Neural cell (in vitro differentiated cells): Measurements from ENCODE around the gene MTRF1. TPM values are rescaled to one million over a fixed set of nuclear protein-coding genes. Genes with fewer than 3 reads are reported as not detected.

Experiments used
- H2AFZ ChIP-seq: fragments of 200-600, 300-800 bp; sonication (generic), shearing (Covaris generic); 2 replicates; pipeline ENCODE4 v1.6.0; 2014; ENCODE audit warnings: low read depth, mild to moderate bottlenecking, antibody characterized with exemption, low read length, moderate library complexity
- H3F3A ChIP-seq: fragments of 200-600 bp; shearing (Covaris generic); 2 replicates; pipeline ENCODE4 v1.6.1; 2016; ENCODE audit warnings: mild to moderate bottlenecking, moderate library complexity, mixed read lengths, antibody characterized with exemption, low read length; ENCODE audit not compliant: insufficient read depth, poor library complexity, severe bottlenecking
- H3K27ac ChIP-seq: fragments of 200-600, 300-800 bp; sonication (generic), shearing (Covaris generic); 2 replicates; pipeline ENCODE4 v1.5.1; 2014; ENCODE audit warnings: mild to moderate bottlenecking, low read length, moderate library complexity
- H3K27me3 ChIP-seq: fragments of 300-800, 200-600 bp; sonication (generic), shearing (Covaris generic); 2 replicates; pipeline ENCODE4 v1.6.0; 2014; ENCODE audit warnings: mild to moderate bottlenecking, low read depth, low read length, moderate library complexity; ENCODE audit not compliant: insufficient read depth
- H3K36me3 ChIP-seq: fragments of 300-800, 200-600 bp; sonication (generic), shearing (Covaris generic); 2 replicates; pipeline ENCODE4 v1.5.1; 2014; ENCODE audit warnings: mild to moderate bottlenecking, antibody characterized with exemption, low read length, moderate library complexity; ENCODE audit not compliant: insufficient read depth
- H3K4me2 ChIP-seq: fragments of 300-800, 200-600 bp; sonication (generic), shearing (Covaris generic); 2 replicates; pipeline ENCODE4 v1.6.0; 2014; ENCODE audit warnings: mild to moderate bottlenecking, low read length
- H3K4me3 ChIP-seq: fragments of 300-800, 200-600 bp; sonication (generic), shearing (Covaris generic); 2 replicates; pipeline ENCODE4 v1.5.1; 2014; ENCODE audit warnings: mild to moderate bottlenecking, low read length, moderate library complexity
- H3K79me2 ChIP-seq: fragments of 200-600 bp; shearing (Covaris generic); replicated peaks from 2 replicates; pipeline ENCODE4 v1.6.0; 2014; ENCODE audit warnings: mild to moderate bottlenecking, low read length, moderate library complexity; ENCODE audit not compliant: insufficient read depth
- H3K9ac ChIP-seq: fragments of 300-800, 200-600 bp; sonication (generic), shearing (Covaris generic); 2 replicates; pipeline ENCODE4 v1.6.1; 2016; ENCODE audit warnings: mild to moderate bottlenecking, low read length, mixed read lengths
- H3K9me2 ChIP-seq: fragments of 200-600 bp; shearing (Covaris generic); 2 replicates; pipeline ENCODE4 v1.6.1; 2016; ENCODE audit warnings: mild to moderate bottlenecking, low read length, mixed read lengths; ENCODE audit not compliant: insufficient read depth
- H3K9me3 ChIP-seq: fragments of 200-600, 300-800 bp; sonication (generic), shearing (Covaris generic); 2 replicates; pipeline ENCODE4 v1.6.1; 2016; ENCODE audit warnings: mild to moderate bottlenecking, mixed run types, low read length, moderate library complexity, mixed read lengths
- H4K20me1 ChIP-seq: fragments of 200-600 bp; shearing (Covaris generic); 2 replicates; pipeline ENCODE4 v1.6.1; 2016; ENCODE audit warnings: mild to moderate bottlenecking, mixed run types; ENCODE audit not compliant: insufficient read depth
- CTCF ChIP-seq: fragments of 450-650 bp; IDR thresholded peaks from 2 replicates; pipeline ENCODE4 v1.5.1; 2014; ENCODE audit warnings: antibody characterized with exemption, mild to moderate bottlenecking, moderate library complexity; ENCODE audit not compliant: poor library complexity, severe bottlenecking
- EP300 ChIP-seq: fragments of 450-650 bp; conservative IDR thresholded peaks from 2 replicates; pipeline ENCODE4 v1.6.1; 2014; ENCODE audit warnings: antibody characterized with exemption, mild to moderate bottlenecking, moderate library complexity; ENCODE audit not compliant: poor library complexity, severe bottlenecking
- EZH2 ChIP-seq: fragments of 200-600, 300-800 bp; shearing (Covaris generic), sonication (generic); IDR thresholded peaks from 2 replicates; pipeline ENCODE4 v1.6.1; 2014; ENCODE audit warnings: antibody characterized with exemption, low read length, borderline replicate concordance, mild to moderate bottlenecking; ENCODE audit not compliant: insufficient read depth, poor library complexity, severe bottlenecking
- MXI1 ChIP-seq: fragments of 450-650 bp; conservative IDR thresholded peaks from 2 replicates; pipeline ENCODE4 v1.6.1; 2014; ENCODE audit warnings: antibody characterized with exemption, mild to moderate bottlenecking; ENCODE audit not compliant: poor library complexity, severe bottlenecking
- POLR2AphosphoS5 ChIP-seq: IDR thresholded peaks from 2 replicates; pipeline ENCODE4 v1.6.1; 2012
- RAD21 ChIP-seq: fragments of 450-650 bp; conservative IDR thresholded peaks from 2 replicates; pipeline ENCODE4 v1.6.1; 2014; ENCODE audit warnings: antibody characterized with exemption, mild to moderate bottlenecking, moderate library complexity
- SMC3 ChIP-seq: fragments of 450-650 bp; conservative IDR thresholded peaks from 2 replicates; pipeline ENCODE4 v1.6.1; 2014; ENCODE audit warnings: antibody characterized with exemption, mild to moderate bottlenecking, moderate library complexity; ENCODE audit not compliant: poor library complexity
- TAF1 ChIP-seq: IDR thresholded peaks from 2 replicates; pipeline ENCODE4 v1.6.1; 2012; ENCODE audit warnings: low read depth
- polyA plus RNA-seq: library from polyadenylated mRNA; depleted of rRNA; stranded (reverse); fragments of >200 nt; gene quantifications from 2 replicates; pipeline ENCODE4 v1.2.3, GENCODE V29; 2014
- TF ChIP-seq, protein P1 (sequence below): IDR thresholded peaks from 2 replicates; pipeline ENCODE4 v1.6.1; 2012; ENCODE audit warnings: borderline replicate concordance

Gene MTRF1
- polyA plus RNA-seq, 1 donor from 2014 or later = 15.7 TPM

GRCh38 chr13:41294914-41295313 is 31.5 kb upstream of the MTRF1 start (continued):
- no peak for TF ChIP-seq CTCF
- no peak for TF ChIP-seq EZH2

- H3K36me3 ChIP-seq = no peaks in the 10 kb centered on the region
- TF ChIP-seq EP300 (no peak), EZH2 (no peak), TAF1 (no peak), CTCF (no peak), POLR2AphosphoS5 (no peak), RAD21 (no peak), SMC3 (no peak), MXI1 (no peak)
- TF ChIP-seq, protein P1, sequence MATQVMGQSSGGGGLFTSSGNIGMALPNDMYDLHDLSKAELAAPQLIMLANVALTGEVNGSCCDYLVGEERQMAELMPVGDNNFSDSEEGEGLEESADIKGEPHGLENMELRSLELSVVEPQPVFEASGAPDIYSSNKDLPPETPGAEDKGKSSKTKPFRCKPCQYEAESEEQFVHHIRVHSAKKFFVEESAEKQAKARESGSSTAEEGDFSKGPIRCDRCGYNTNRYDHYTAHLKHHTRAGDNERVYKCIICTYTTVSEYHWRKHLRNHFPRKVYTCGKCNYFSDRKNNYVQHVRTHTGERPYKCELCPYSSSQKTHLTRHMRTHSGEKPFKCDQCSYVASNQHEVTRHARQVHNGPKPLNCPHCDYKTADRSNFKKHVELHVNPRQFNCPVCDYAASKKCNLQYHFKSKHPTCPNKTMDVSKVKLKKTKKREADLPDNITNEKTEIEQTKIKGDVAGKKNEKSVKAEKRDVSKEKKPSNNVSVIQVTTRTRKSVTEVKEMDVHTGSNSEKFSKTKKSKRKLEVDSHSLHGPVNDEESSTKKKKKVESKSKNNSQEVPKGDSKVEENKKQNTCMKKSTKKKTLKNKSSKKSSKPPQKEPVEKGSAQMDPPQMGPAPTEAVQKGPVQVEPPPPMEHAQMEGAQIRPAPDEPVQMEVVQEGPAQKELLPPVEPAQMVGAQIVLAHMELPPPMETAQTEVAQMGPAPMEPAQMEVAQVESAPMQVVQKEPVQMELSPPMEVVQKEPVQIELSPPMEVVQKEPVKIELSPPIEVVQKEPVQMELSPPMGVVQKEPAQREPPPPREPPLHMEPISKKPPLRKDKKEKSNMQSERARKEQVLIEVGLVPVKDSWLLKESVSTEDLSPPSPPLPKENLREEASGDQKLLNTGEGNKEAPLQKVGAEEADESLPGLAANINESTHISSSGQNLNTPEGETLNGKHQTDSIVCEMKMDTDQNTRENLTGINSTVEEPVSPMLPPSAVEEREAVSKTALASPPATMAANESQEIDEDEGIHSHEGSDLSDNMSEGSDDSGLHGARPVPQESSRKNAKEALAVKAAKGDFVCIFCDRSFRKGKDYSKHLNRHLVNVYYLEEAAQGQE = no peak
- no peaks in the 10 kb centered on the region for H3K27me3 ChIP-seq
These were observed 29.9 kb upstream of the MTRF1 start for GRCh38 chr13:41293272-41293671.

GRCh38 chr13:41291246-41291645 is 27.9 kb upstream of the MTRF1 start:
- H4K20me1 ChIP-seq = no peaks in the 10 kb centered on the region
- no peak overlapping the region for H3K4me2 ChIP-seq
- no peaks in the 10 kb centered on the region for H3K79me2 ChIP-seq
- no peak for TF ChIP-seq SMC3
- no peak for TF ChIP-seq EP300
- no peak for TF ChIP-seq TAF1
- no peak for TF ChIP-seq EZH2
- TF ChIP-seq, protein P1 = no peak
- TF ChIP-seq POLR2AphosphoS5 = no peak
- TF ChIP-seq RAD21 = no peak
- no peak for TF ChIP-seq MXI1
- no peak for TF ChIP-seq CTCF
- no peak overlapping the region for H3K4me3 ChIP-seq
- no peaks in the 10 kb centered on the region for H3F3A ChIP-seq
- H2AFZ ChIP-seq = no peak overlapping the region
- no peaks in the 10 kb centered on the region for H3K9me2 ChIP-seq
- H3K27me3 ChIP-seq = no peaks in the 10 kb centered on the region
- H3K27ac ChIP-seq = no peak overlapping the region
- no peaks in the 10 kb centered on the region for H3K9me3 ChIP-seq
- H3K9ac ChIP-seq = no peak overlapping the region
- no peaks in the 10 kb centered on the region for H3K36me3 ChIP-seq

More at GRCh38 chr13:41293272-41293671, 29.9 kb upstream of the MTRF1 start:
- Histone ChIP-seq H3K4me3 (no peak overlapping the region), H3K9me2 (no peaks in the 10 kb centered on the region), H4K20me1 (no peaks in the 10 kb centered on the region), H3K9me3 (no peaks in the 10 kb centered on the region), H3F3A (no peaks in the 10 kb centered on the region), H3K79me2 (no peaks in the 10 kb centered on the region), H2AFZ (no peak overlapping the region), H3K27ac (no peak overlapping the region), H3K9ac (no peak overlapping the region), H3K4me2 (no peak overlapping the region)
